ENCODE measurements around the gene ANO8.

GRCh38 chr19:17286263-17286662 lies 48.4 kb downstream of the ANO8 start:
- TF ChIP-seq, protein P1, sequence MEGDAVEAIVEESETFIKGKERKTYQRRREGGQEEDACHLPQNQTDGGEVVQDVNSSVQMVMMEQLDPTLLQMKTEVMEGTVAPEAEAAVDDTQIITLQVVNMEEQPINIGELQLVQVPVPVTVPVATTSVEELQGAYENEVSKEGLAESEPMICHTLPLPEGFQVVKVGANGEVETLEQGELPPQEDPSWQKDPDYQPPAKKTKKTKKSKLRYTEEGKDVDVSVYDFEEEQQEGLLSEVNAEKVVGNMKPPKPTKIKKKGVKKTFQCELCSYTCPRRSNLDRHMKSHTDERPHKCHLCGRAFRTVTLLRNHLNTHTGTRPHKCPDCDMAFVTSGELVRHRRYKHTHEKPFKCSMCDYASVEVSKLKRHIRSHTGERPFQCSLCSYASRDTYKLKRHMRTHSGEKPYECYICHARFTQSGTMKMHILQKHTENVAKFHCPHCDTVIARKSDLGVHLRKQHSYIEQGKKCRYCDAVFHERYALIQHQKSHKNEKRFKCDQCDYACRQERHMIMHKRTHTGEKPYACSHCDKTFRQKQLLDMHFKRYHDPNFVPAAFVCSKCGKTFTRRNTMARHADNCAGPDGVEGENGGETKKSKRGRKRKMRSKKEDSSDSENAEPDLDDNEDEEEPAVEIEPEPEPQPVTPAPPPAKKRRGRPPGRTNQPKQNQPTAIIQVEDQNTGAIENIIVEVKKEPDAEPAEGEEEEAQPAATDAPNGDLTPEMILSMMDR (IDR thresholded peaks at IDR 0.05) = no peak
- TF ChIP-seq EP300 (IDR thresholded peaks at IDR 0.05) = no peak
- TF ChIP-seq POLR2A (IDR thresholded peaks at IDR 0.05) = no peak
